ENCODE data around the gene ERH.
"Not testable (repeated sequence)": the region's sequence is repeated elsewhere in the genome, so short reads cannot be mapped to it uniquely, and the experiment has no call there.

Gene ERH

GRCh38 chr14:69398053-69398817 lies at the start of gene ERH, which contains the start of gene SLC39A9:
TSS of gene ERH (minus strand) at chr14:69398299. CDS start at chr14:69398233, 66 bp downstream.
TSS of gene SLC39A9 (plus strand) at chr14:69398692. CDS start at chr14:69399370, 678 bp downstream.
- peak; percentile 98 for DNase-seq

DNA sequence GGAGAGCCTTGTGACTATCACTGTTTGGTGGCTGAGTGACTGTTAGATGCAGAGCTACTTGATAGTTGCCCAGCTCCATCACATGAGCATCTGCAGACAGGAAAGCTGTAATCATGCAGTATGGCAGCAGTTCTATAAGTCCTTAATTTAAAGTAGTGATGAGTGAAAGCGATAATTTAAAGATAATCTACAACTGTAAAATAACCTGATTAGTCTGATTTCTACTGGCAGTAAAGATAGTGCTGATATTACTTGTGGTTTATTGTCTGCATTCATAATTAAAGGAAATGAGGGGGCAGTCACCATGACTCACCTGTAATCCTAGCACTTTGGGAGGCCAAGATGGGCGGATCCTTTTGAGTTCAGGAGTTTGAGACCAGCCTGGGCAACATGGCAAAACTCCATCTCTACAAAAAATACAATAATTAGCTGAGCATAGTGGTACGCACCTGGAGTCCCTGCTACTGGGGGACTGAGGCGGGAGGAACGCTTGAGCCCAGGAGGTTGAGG lies 45.3 kb upstream of the ERH start:
- no peak for DNase-seq

DNA sequence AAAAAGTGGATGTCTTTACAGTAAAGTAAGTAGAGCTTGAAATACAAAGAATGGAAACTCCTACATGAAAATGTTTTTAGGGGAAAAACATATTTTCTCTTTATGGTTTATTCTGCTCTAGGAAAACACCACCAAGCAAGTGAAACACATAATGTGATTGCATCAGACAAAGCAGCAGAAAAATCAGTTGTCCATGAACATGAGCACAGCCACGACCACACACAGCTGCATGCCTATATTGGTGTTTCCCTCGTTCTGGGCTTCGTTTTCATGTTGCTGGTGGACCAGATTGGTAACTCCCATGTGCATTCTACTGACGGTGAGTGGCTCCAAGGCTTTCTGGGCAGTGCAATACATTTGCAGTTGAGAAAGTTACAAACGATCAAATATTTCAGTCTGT lies 43.8 kb upstream of the ERH start:
- peak; percentile 5 for DNase-seq

DNA sequence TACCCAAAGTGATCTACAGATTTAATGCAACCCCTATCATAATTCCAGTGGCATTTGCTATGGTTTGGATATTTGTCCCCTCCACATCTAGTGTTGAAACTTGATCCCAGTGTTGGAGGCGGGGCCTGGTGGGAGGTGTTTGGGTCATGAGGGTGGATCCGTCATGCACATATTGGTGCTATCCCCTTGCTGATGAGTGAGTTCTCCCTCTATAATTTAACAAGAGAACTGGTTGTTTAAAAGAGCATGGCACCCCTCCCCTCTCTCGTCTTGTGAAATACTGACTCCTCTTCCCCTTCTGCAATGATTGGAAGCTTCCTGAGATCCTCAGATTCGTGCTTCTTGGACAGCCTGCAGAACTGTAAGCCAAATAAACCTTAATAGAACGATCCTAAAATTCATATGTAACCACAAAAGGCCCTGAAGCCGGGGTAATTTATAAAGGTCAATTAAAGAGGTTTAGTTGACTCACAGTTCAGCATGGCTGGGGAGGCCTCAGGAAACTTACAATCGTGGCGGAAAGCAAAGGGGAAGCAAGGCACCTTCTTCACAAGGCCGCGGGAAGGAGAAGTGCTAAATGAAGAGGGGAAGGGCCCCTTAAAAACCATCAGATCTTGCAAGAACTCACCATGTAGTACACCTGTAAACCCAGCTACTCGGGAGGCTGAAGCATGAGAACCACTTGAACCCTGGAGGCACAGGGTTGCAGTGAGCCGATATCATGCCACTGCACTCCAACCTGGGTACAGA lies 41.6 kb upstream of the ERH start:
- DNase-seq, result peak; percentile 20

DNA sequence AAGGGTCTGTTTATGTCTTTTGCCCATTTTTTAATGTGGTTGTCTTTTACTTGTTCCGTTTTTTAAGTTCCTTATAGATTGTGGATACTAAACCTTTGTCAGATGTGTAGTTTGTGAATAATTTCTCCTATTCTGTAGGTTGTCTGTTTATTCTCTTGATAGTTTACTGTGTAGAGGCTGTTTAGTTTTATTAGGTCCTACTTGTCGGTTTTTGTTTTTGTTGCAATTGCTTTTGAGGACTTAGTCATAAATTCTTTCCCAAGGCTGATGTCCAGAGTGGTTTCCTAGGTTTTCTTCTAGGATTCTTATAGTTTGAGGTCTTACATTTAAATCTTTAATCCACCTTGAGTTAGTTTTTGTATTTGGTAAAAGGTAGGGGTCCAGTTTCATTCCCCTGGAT lies 34.3 kb upstream of the ERH start:
- no peak for DNase-seq

- DNase-seq, result no peak
Measured at GRCh38 chr14:69430306-69430939, 32.3 kb upstream of the ERH start.

DNA sequence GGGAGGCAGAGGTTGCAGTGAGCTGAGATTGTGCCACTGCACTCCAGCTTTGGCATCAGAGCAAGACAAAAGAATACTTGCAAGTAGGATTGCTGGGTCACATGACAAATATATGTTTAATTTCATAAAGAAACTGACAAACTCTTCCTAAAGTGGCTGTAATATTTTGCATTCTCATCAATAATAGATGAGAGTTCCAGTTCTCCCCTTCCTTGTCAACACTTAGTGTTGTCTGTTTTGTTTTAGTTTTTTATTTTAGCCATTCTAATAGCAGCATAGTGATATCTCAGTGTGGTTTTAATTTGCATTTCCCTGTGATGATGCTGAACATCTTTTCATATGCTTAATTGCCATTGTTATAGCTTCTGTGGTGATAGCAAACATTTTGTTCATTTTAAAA lies 31.5 kb upstream of the ERH start:
- DNase-seq, result no peak

DNA sequence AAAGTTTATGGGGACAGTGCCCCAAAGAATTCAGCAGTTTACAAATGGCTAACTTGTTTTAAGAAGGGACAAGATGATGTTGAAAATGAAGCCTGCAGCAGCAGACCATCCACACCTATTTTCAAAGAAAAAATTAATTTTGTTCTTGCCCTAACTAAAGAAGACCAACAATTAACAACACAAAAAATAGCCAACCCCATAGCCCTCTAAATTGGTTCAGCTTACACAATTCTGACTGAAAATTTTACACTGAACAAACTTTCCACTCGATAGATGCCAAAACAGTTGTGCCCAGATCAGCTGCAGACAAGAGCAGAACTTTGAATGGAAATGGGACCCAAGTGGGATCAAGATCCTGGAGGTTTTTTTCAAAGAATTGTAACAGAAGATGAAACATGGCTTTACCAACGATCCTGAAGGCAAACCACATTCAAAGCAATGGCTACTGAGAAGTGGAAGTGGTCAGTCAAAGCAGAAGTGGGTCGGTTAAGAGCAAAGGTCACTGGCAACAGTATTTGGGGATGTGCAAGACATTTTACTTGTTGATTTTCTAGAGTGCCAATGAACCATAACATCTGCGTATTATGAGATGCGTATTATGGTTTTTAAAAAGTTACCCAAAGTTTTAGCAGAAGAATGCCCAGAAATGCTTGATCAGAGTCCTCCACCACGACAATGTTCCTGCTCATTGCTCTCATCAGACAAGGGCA lies 30.3 kb upstream of the ERH start:
- DNase-seq, result peak; percentile 72

GRCh38 chr14:69427596-69427995 lies 29.5 kb upstream of the ERH start:
- DNase-seq, result no peak

GRCh38 chr14:69424149-69424923 lies 26.2 kb upstream of the ERH start:
- DNase-seq, result peak; percentile 58

DNA sequence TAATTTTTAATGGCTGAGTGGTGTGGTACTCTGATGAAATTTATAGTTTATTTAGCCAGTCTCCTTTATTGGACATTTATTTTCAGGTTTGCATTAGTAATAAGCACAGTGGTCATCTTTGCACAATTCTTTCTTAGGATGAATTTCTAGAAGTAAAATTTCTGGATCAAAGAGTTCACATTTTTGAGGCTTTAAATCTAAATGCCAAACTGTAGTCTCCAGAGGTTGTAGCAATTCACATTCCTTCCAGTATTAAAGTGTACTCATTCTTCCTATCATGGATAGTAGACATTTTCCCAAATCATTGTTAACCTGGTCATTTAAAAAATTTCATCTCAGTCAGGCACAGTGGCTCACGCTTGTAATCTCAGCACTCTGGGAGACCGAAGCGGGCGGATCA lies 25.2 kb upstream of the ERH start:
- no peak for DNase-seq

DNA sequence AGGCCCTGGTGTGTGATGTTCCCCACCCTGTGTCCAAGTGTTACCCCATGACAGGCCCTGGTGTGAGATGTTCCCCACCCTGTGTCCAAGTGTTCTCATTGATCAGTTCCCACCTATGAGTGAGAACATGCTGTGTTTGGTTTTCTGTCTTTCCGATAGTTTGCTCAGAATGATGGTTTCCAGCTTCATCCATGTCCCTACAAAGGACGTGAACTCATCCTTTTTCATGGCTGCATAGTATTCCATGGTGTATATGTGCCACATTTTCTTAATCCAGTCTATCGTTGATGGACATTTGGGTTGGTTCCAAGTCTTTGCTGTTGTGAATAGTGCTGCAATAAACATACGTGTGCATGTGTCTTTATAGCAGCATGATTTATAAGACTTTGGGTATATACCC lies 18.0 kb upstream of the ERH start:
- DNase-seq, result not testable (repeated sequence)

GRCh38 chr14:69413483-69413882 lies 15.4 kb upstream of the ERH start:
- DNase-seq, result no peak

- DNase-seq, result peak; percentile 52
Measured at GRCh38 chr14:69408331-69408960, 10.3 kb upstream of the ERH start.

DNA sequence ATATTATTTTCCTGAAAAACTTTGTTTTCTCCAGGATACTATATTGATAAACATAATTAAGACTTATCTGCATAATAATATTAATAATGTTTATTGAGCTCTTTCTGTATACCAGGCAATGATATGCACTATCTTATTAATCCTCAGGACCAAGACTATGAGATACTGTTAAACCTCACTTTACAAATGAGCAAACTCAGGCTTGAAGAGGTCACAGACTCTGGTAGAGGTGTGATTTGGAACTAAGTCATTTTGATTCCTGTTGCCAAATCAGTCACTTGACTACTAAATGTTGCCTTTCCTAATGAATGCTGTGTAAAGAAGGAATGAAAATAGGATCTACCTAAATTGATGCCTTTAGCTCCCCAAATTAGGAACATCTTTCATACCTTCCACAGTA lies 7.7 kb upstream of the ERH start:
- DNase-seq, result no peak

DNA sequence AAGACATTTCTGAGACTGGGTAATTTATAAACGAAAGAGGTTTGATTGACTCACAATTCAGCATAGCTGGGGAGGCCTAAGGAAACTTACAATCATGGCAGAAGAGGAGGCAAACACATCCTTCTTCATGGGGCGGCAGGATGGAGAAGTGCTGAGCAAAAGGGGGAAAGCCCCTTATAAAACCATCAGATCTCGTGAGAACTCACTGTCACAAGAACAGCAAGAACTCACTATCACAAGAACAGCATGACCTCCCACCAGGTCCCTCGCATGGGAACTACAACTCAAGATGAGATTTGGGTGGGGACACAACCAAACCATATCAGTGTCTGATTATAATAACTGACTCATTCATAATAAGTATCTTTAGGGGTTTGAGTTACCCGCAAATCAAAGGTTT lies 6.8 kb upstream of the ERH start:
- peak; percentile 13 for DNase-seq

DNA sequence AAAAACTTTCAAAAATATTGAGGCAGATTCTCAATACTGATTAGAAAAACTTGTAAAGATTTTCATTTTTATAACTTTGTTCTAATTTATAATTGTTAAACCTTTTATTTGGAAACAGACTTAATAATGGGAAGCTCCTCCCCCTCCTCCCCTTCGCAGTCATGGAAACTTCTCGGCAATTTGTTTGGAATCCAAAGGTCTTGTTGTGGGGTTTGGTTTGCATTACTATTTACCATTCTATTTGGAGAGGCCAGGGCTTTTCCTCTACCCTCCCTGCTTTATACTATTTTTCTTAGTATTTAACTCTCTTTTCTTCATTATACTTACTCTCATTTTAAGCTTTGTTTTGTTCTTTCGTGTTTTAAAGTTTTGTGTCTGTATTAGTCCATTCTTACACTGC lies 6.4 kb upstream of the ERH start:
- no peak for DNase-seq

- peak; percentile 21 for DNase-seq
Measured at GRCh38 chr14:69401841-69402240, 3.7 kb upstream of the ERH start.

- no peak for DNase-seq
Measured at GRCh38 chr14:69400154-69400553, 2.1 kb upstream of the ERH start.

- DNase-seq, result no peak
Measured at GRCh38 chr14:69399750-69400149, 1.7 kb upstream of the ERH start.

- no peak for DNase-seq
Measured at GRCh38 chr14:69398818-69399210, 715 bp upstream of the ERH start.

GRCh38 chr14:69395929-69396328 lies 2.2 kb downstream of the ERH start:
- no peak for DNase-seq

All from suppressor macrophage treated with lipopolysaccharide for 4 hours (primary cell).